Astrocyte (in vitro differentiated cells and primary cell): ENCODE data around the gene DUSP15. TPM values are rescaled to one million over a fixed set of nuclear protein-coding genes. Genes with fewer than 3 reads are reported as not detected.

Experiments
- DNase-seq: peaks from one replicate; pipeline ENCODE4 v3.0.0-alpha.2; 2010; ENCODE audit warnings: low read depth
- FAIRE-seq: peaks from 2 replicates; lab custom pipeline; 2011; peaks lifted over from hg19 to GRCh38; lab: Jason Lieb, UNC
- H2AFZ ChIP-seq: 2 replicates; pipeline ENCODE4 v1.6.0; 2012; ENCODE audit warnings: low read depth, low read length, inconsistent platforms
- H3K27ac ChIP-seq: 2 replicates; pipeline ENCODE4 v1.5.1; 2011; ENCODE audit warnings: low read depth, low read length, inconsistent platforms
- H3K27me3 ChIP-seq: 2 replicates; pipeline ENCODE4 v1.6.0; 2011; ENCODE audit warnings: low read length, inconsistent platforms; ENCODE audit not compliant: insufficient read depth
- H3K36me3 ChIP-seq: 2 replicates; pipeline ENCODE4 v1.5.1; 2011; ENCODE audit warnings: low read length, inconsistent platforms; ENCODE audit not compliant: insufficient read depth
- H3K4me1 ChIP-seq: 2 replicates; pipeline ENCODE4 v1.5.1; 2011; ENCODE audit warnings: low read length, inconsistent platforms; ENCODE audit not compliant: insufficient read depth
- H3K4me2 ChIP-seq: 2 replicates; pipeline ENCODE4 v1.6.0; 2012; ENCODE audit warnings: low read length, inconsistent platforms
- H3K4me3 ChIP-seq: 2 replicates; pipeline ENCODE4 v1.5.1; 2011; ENCODE audit warnings: low read depth, mild to moderate bottlenecking, low read length, inconsistent platforms; ENCODE audit not compliant: insufficient read depth
- H3K79me2 ChIP-seq: 2 replicates; pipeline ENCODE4 v1.6.0; 2012; ENCODE audit warnings: mild to moderate bottlenecking, low read length, inconsistent platforms; ENCODE audit not compliant: insufficient read depth
- H3K9ac ChIP-seq: 2 replicates; pipeline ENCODE4 v1.6.0; 2012; ENCODE audit warnings: mild to moderate bottlenecking, low read length, inconsistent platforms
- H3K9me3 ChIP-seq: 2 replicates; pipeline ENCODE4 v1.5.1; 2012; ENCODE audit warnings: low read depth, mild to moderate bottlenecking, low read length, inconsistent platforms; ENCODE audit not compliant: insufficient read depth
- H4K20me1 ChIP-seq: 2 replicates; pipeline ENCODE4 v1.6.0; 2012; ENCODE audit warnings: low read length, inconsistent platforms; ENCODE audit not compliant: insufficient read depth
- H3K27ac Mint-ChIP-seq: one replicate; pipeline ENCODE4 v1.8.0; 2021; ENCODE audit warnings: mild to moderate bottlenecking, mixed read lengths; ENCODE audit not compliant: unreplicated experiment
- H3K27me3 Mint-ChIP-seq: one replicate; pipeline ENCODE4 v1.8.0; 2021; ENCODE audit warnings: low read depth, mixed read lengths; ENCODE audit not compliant: unreplicated experiment
- H3K36me3 Mint-ChIP-seq: one replicate; pipeline ENCODE4 v1.8.0; 2021; ENCODE audit warnings: low read depth, mixed read lengths; ENCODE audit not compliant: unreplicated experiment
- H3K4me1 Mint-ChIP-seq: one replicate; pipeline ENCODE4 v1.8.0; 2021; ENCODE audit warnings: low read depth, mixed read lengths; ENCODE audit not compliant: unreplicated experiment
- H3K4me3 Mint-ChIP-seq: one replicate; pipeline ENCODE4 v1.8.0; 2021; ENCODE audit warnings: mild to moderate bottlenecking, moderate library complexity, mixed read lengths; ENCODE audit not compliant: unreplicated experiment
- H3K9me3 Mint-ChIP-seq: one replicate; pipeline ENCODE4 v1.8.0; 2021; ENCODE audit warnings: mild to moderate bottlenecking, mixed read lengths; ENCODE audit not compliant: unreplicated experiment
- CTCF ChIP-seq: IDR thresholded peaks from 2 replicates; pipeline ENCODE4 v1.5.1; 2011; ENCODE audit warnings: low read depth, mild to moderate bottlenecking, inconsistent platforms, low read length, moderate library complexity; ENCODE audit not compliant: insufficient read depth
- EZH2 ChIP-seq: IDR thresholded peaks from 2 replicates; pipeline ENCODE4 v1.6.1; 2012; ENCODE audit warnings: mild to moderate bottlenecking, low read length, inconsistent platforms; ENCODE audit not compliant: insufficient read depth
- total RNA-seq: library from RNA; stranded (reverse); gene quantifications from 2 replicates; pipeline ENCODE4 v1.2.1, GENCODE V29; 2021

DUSP15 gene
- total RNA-seq, 1 donor from 2014 or later = 1.2 TPM

- peaks cover 59% of the 10 kb centered on the region for H3K27me3 ChIP-seq
- H3K27ac Mint-ChIP-seq = no peak overlapping the region
- FAIRE-seq = no peak
Measured at GRCh38 chr20:31851240-31851955, 18.9 kb downstream of the DUSP15 start.

GRCh38 chr20:31849306-31849930 lies 20.9 kb downstream of the DUSP15 start:
- no peak overlapping the region for H3K9ac ChIP-seq
- no peaks in the 10 kb centered on the region for H3K9me3 ChIP-seq
- Mint-ChIP-seq H3K27me3 (peaks cover 42% of the 10 kb centered on the region), H3K4me1 (peaks cover 6% of the 10 kb centered on the region), H3K9me3 (peaks cover 6% of the 10 kb centered on the region), H3K36me3 (no peaks in the 10 kb centered on the region), H3K27ac (no peak overlapping the region), H3K4me3 (no peak overlapping the region)
- no peak overlapping the region for H3K4me2 ChIP-seq
- no peaks in the 10 kb centered on the region for H4K20me1 ChIP-seq
- H3K36me3 ChIP-seq = no peaks in the 10 kb centered on the region
- peaks cover 4% of the 10 kb centered on the region for H3K79me2 ChIP-seq
- FAIRE-seq (no peak), DNase-seq (no peak)
- H2AFZ ChIP-seq = no peak overlapping the region
- H3K27ac ChIP-seq = no peak overlapping the region
- peaks cover 41% of the 10 kb centered on the region for H3K27me3 ChIP-seq
- H3K4me3 ChIP-seq = no peak overlapping the region
- TF ChIP-seq CTCF = no peak
- H3K4me1 ChIP-seq = peaks cover 13% of the 10 kb centered on the region

More at GRCh38 chr20:31851240-31851955, 18.9 kb downstream of the DUSP15 start:
- Histone ChIP-seq H3K27ac (no peak overlapping the region), H3K4me2 (no peak overlapping the region), H3K9me3 (no peaks in the 10 kb centered on the region), H3K36me3 (no peaks in the 10 kb centered on the region), H3K79me2 (no peaks in the 10 kb centered on the region), H4K20me1 (no peaks in the 10 kb centered on the region), H3K9ac (no peak overlapping the region), H3K4me1 (peaks cover under 1% of the 10 kb centered on the region), H3K4me3 (no peak overlapping the region), H2AFZ (no peak overlapping the region)
- no peak for TF ChIP-seq EZH2
- no peak for TF ChIP-seq CTCF
- Mint-ChIP-seq H3K9me3 (peaks cover 6% of the 10 kb centered on the region), H3K4me3 (no peak overlapping the region), H3K27me3 (peaks cover 42% of the 10 kb centered on the region), H3K4me1 (no peaks in the 10 kb centered on the region), H3K36me3 (no peaks in the 10 kb centered on the region)
- DNase-seq = no peak
